WTC11 (cell line): ENCODE results near the gene PDF.
A peak's percentile ranks its signal among the peaks of the same experiment; 100 is the strongest.

ENCODE experiments used
- ATF2 ChIP-seq: sonication (generic); formaldehyde crosslinking; IDR thresholded peaks from 2 replicates; pipeline ENCODE4 v1.8.1; 2022; ENCODE audit warnings: low read depth, missing genetic modification reagents, borderline replicate concordance
- ATF3 ChIP-seq: sonication (generic); formaldehyde crosslinking; conservative IDR thresholded peaks from 2 replicates; pipeline ENCODE4 v1.8.1; 2022; ENCODE audit warnings: mild to moderate bottlenecking, missing genetic modification reagents
- CTCF ChIP-seq: fragments of 200-600 bp; IDR thresholded peaks from 2 replicates; pipeline ENCODE4 v1.8.0; 2022; ENCODE audit warnings: antibody characterized with exemption
- E2F4 ChIP-seq: sonication (generic); formaldehyde crosslinking; IDR thresholded peaks from 2 replicates; pipeline ENCODE4 v1.8.1; 2022; ENCODE audit warnings: low read depth, mild to moderate bottlenecking, moderate library complexity, missing genetic modification reagents, borderline replicate concordance
- FOXP4 ChIP-seq: sonication (generic); formaldehyde crosslinking; IDR thresholded peaks from 2 replicates; pipeline ENCODE4 v1.8.0; 2022; ENCODE audit warnings: mild to moderate bottlenecking, missing genetic modification reagents
- NR3C1 ChIP-seq: sonication (generic); formaldehyde crosslinking; conservative IDR thresholded peaks from 2 replicates; pipeline ENCODE4 v1.8.1; 2023; ENCODE audit warnings: low read depth, mild to moderate bottlenecking, missing genetic modification reagents
- USF2 ChIP-seq: sonication (generic); formaldehyde crosslinking; IDR thresholded peaks from 2 replicates; pipeline ENCODE4 v1.8.1; 2023; ENCODE audit warnings: mild to moderate bottlenecking, missing genetic modification reagents, moderate library complexity

- TF ChIP-seq CTCF (no peak), NR3C1 (CRISPR knock-in tag) (no peak), ATF2 (no peak), E2F4 (CRISPR knock-in tag) (peak; percentile 86), FOXP4 (peak; percentile 36; the same call in 1 of the 2 replicates), USF2 (CRISPR knock-in tag) (peak; percentile 31; the same call in 1 of the 2 replicates), ATF3 (no peak)
Measured at GRCh38 chr16:69330286-69331109, at the start of gene PDF.
